GM10266 (cell line): ENCODE results near the gene EPO.
"Not testable (repeated sequence)": the region's sequence is repeated elsewhere in the genome, so short reads cannot be mapped to it uniquely, and the experiment has no call there.

Experiments
- DNase-seq: peaks from one replicate; pipeline ENCODE4 v3.0.0; 2012; ENCODE audit errors: extremely low spot score
- CTCF ChIP-seq: IDR thresholded peaks from 2 replicates; pipeline ENCODE4 v1.5.1; 2012; ENCODE audit warnings: mild to moderate bottlenecking, low read depth; ENCODE audit not compliant: control insufficient read depth, insufficient read depth; ENCODE audit errors: missing control alignments

EPO gene

GRCh38 chr7:100696123-100696521 is 24.1 kb upstream of the EPO start:
- no peak for DNase-seq
- TF ChIP-seq CTCF, result no peak

- no peak for TF ChIP-seq CTCF
- no peak for DNase-seq
These were observed 21.2 kb upstream of the EPO start for GRCh38 chr7:100699018-100699417.

GRCh38 chr7:100701089-100701488 is 19.2 kb upstream of the EPO start:
- not testable (repeated sequence) for DNase-seq

- TF ChIP-seq CTCF, result peak; percentile 97
These were observed 14.9 kb upstream of the EPO start for GRCh38 chr7:100705320-100705752.

GRCh38 chr7:100705753-100706671 is 14.3 kb upstream of the EPO start, which contains the start of gene POP7:
Gene POP7, plus strand, starts transcription at chr7:100706121. Its CDS starts 710 bp downstream, at chr7:100706831.
- TF ChIP-seq CTCF, result no peak
- DNase-seq, result peak; percentile 97

More at GRCh38 chr7:100705320-100705752, 14.9 kb upstream of the EPO start:
- DNase-seq, result peak; percentile 88

GRCh38 chr7:100706672-100707311 is 13.5 kb upstream of the EPO start:
- no peak for DNase-seq
- TF ChIP-seq CTCF, result no peak

- no peak for DNase-seq
- no peak for TF ChIP-seq CTCF
These were observed 11.9 kb upstream of the EPO start for GRCh38 chr7:100708395-100708794.
